Brain microvascular endothelial cell (primary cell): ENCODE data around the gene CIC.
"Not testable (repeated sequence)": the region's sequence is repeated elsewhere in the genome, so short reads cannot be mapped to it uniquely, and the experiment has no call there.

Experiments used
- DNase-seq: peaks from one replicate; pipeline ENCODE4 v3.0.0-alpha.2; 2020
- H3K27ac ChIP-seq: fragments of 250-450 bp; sonication (Bioruptor Pico); 2 replicates; pipeline ENCODE4 v1.5.1; 2020; ENCODE audit warnings: mild to moderate bottlenecking, moderate library complexity
- H3K27me3 ChIP-seq: fragments of 250-450 bp; sonication (Bioruptor Pico); replicated peaks from 2 replicates; pipeline ENCODE4 v1.5.1; 2020; ENCODE audit warnings: mild to moderate bottlenecking
- H3K36me3 ChIP-seq: fragments of 250-450 bp; sonication (Bioruptor Pico); replicated peaks from 2 replicates; pipeline ENCODE4 v1.5.1; 2020; ENCODE audit warnings: mild to moderate bottlenecking
- H3K4me3 ChIP-seq: 2 replicates; pipeline ENCODE4 v1.5.1; 2011; ENCODE audit warnings: low read depth, mild to moderate bottlenecking, control low read depth, low read length, moderate library complexity
- CTCF ChIP-seq: IDR thresholded peaks from 2 replicates; pipeline ENCODE4 v1.5.1; 2011; ENCODE audit warnings: low read depth, mild to moderate bottlenecking, moderate library complexity, low read length, control low read depth, inconsistent platforms; ENCODE audit errors: missing control alignments
- in situ Hi-C: cut with HindIII; loops from 2 replicates; pipeline ENCODE4 v1.10.0; 2017; ENCODE audit warnings: low sequenced_read_pairs, low pct_ligation_motif_present

CIC gene

GRCh38 chr19:42330241-42330711, 61.2 kb downstream of the CIC start:
- Histone ChIP-seq H3K27ac (no peak overlapping the region), H3K36me3 (no peaks in the 10 kb centered on the region), H3K27me3 (no peaks in the 10 kb centered on the region), H3K4me3 (no peak overlapping the region)
- TF ChIP-seq CTCF, result no peak
- in situ Hi-C loops, result no loop called here
- DNase-seq, result no peak

GRCh38 chr19:42331333-42331732, 62.3 kb downstream of the CIC start:
- DNase-seq, H3K27ac ChIP-seq, in situ Hi-C loops, H3K4me3 ChIP-seq, H3K27me3 ChIP-seq, H3K36me3 ChIP-seq: not testable (repeated sequence)

- Histone ChIP-seq H3K36me3 (peaks cover 6% of the 10 kb centered on the region), H3K27ac (no peak overlapping the region), H3K27me3 (no peaks in the 10 kb centered on the region), H3K4me3 (no peak overlapping the region)
- TF ChIP-seq CTCF, result no peak
- no peak for DNase-seq
- in situ Hi-C loops, result no loop called here
Measured at GRCh38 chr19:42332059-42332458, 63.0 kb downstream of the CIC start.

- H3K27ac ChIP-seq, result no peak overlapping the region
- TF ChIP-seq CTCF, result no peak
- H3K4me3 ChIP-seq, result no peak overlapping the region
- H3K36me3 ChIP-seq, result peaks cover 6% of the 10 kb centered on the region
- in situ Hi-C loops, result no loop called here
- DNase-seq, result no peak
- H3K27me3 ChIP-seq, result no peaks in the 10 kb centered on the region
Measured at GRCh38 chr19:42333018-42333417, 64.0 kb downstream of the CIC start.

- no peak overlapping the region for H3K4me3 ChIP-seq
- no peak overlapping the region for H3K27ac ChIP-seq
- no peaks in the 10 kb centered on the region for H3K27me3 ChIP-seq
- in situ Hi-C loops, result no loop called here
- TF ChIP-seq CTCF, result no peak
- H3K36me3 ChIP-seq, result peaks cover 8% of the 10 kb centered on the region
- no peak for DNase-seq
Measured at GRCh38 chr19:42333975-42334696, 65.1 kb downstream of the CIC start.

GRCh38 chr19:42334697-42335373, 65.8 kb downstream of the CIC start:
- Histone ChIP-seq H3K4me3 (no peak overlapping the region), H3K36me3 (peaks cover 8% of the 10 kb centered on the region), H3K27me3 (no peaks in the 10 kb centered on the region), H3K27ac (no peak overlapping the region)
- in situ Hi-C loops, result no loop called here
- no peak for TF ChIP-seq CTCF
- DNase-seq, result no peak
